HG02870 (cell line): ENCODE measurements around the gene GPR150.
"Not testable (repeated sequence)": the region's sequence is repeated elsewhere in the genome, so short reads cannot be mapped to it uniquely, and the experiment has no call there.

Experiments used
- ATAC-seq: cut with Tn5 transposase; IDR thresholded peaks from one replicate; pipeline ENCODE4 v1.9.1; 2021; ENCODE audit warnings: mild to moderate bottlenecking, moderate library complexity; ENCODE audit not compliant: unreplicated experiment

GPR150 gene

GRCh38 chr5:95621839-95622629 lies 2.1 kb downstream of the GPR150 start:
- ATAC-seq, result no peak

GRCh38 chr5:95623706-95624105 lies 3.8 kb downstream of the GPR150 start:
- no peak for ATAC-seq

- ATAC-seq, result no peak
Observed at GRCh38 chr5:95624368-95624767, 4.5 kb downstream of the GPR150 start.

GRCh38 chr5:95626701-95627100 lies 6.8 kb downstream of the GPR150 start:
- no peak for ATAC-seq

GRCh38 chr5:95627971-95628810 lies 8.3 kb downstream of the GPR150 start:
- no peak for ATAC-seq

GRCh38 chr5:95628933-95629332 lies 9.0 kb downstream of the GPR150 start:
- ATAC-seq, result no peak

GRCh38 chr5:95630394-95630917 lies 10.6 kb downstream of the GPR150 start:
- no peak for ATAC-seq

- ATAC-seq, result no peak
Observed at GRCh38 chr5:95631255-95631958, 11.5 kb downstream of the GPR150 start.

- peak; percentile 93 for ATAC-seq
Observed at GRCh38 chr5:95631991-95632675, 12.2 kb downstream of the GPR150 start.

- not testable (repeated sequence) for ATAC-seq
Observed at GRCh38 chr5:95632942-95633341, 13.1 kb downstream of the GPR150 start.

GRCh38 chr5:95633671-95634070 lies 13.8 kb downstream of the GPR150 start:
- ATAC-seq, result no peak

GRCh38 chr5:95634081-95634480 lies 14.2 kb downstream of the GPR150 start:
- no peak for ATAC-seq

- ATAC-seq, result no peak
Observed at GRCh38 chr5:95638632-95639031, 18.7 kb downstream of the GPR150 start.

GRCh38 chr5:95641741-95642220 lies 21.9 kb downstream of the GPR150 start:
- ATAC-seq, result no peak

- no peak for ATAC-seq
Observed at GRCh38 chr5:95643152-95643551, 23.3 kb downstream of the GPR150 start.

GRCh38 chr5:95644351-95645042 lies 24.6 kb downstream of the GPR150 start:
- ATAC-seq, result peak; percentile 34

- not testable (repeated sequence) for ATAC-seq
Observed at GRCh38 chr5:95646226-95646568, 26.3 kb downstream of the GPR150 start.

- peak; percentile 97 for ATAC-seq
Observed at GRCh38 chr5:95646569-95647431, 26.9 kb downstream of the GPR150 start, which contains the start of gene RFESD. Gene RFESD, plus strand, starts transcription at chr5:95646777. Its CDS starts 5,495 bp downstream, at chr5:95652272.
